GM12892 (cell line): ENCODE measurements around the gene RIC1.

Experiments used
- POLR2A ChIP-seq: IDR thresholded peaks from 2 replicates; pipeline ENCODE4 v1.6.1; 2011; ENCODE audit warnings: low read depth, low read length, control low read depth
- POLR2AphosphoS5 ChIP-seq: IDR thresholded peaks from 2 replicates; pipeline ENCODE4 v1.6.1; 2011; ENCODE audit warnings: low read depth, low read length, control low read depth
- TAF1 ChIP-seq: IDR thresholded peaks from 2 replicates; pipeline ENCODE4 v1.6.1; 2011; ENCODE audit warnings: low read depth, mild to moderate bottlenecking, control low read depth, low read length, borderline replicate concordance

DNA sequence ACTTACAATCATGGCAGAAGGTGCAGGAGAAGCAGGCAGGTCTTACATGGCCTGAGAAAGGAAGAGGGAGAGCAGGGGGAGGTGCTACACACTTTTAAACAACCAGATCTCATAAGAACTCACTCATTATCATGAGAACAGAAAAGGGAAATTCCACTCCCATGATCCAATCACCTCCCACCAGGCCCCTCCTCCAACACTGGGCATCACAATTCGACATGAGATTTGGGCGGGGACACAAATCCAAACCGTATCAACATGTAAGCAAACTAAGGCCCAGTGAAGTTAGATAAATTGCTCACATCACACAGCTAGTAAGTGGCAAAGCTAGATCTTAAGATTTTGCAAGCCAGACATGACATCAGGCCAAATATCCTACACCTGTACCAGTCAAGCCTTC, 48.3 kb upstream of the RIC1 start:
- TF ChIP-seq POLR2A (no peak), POLR2AphosphoS5 (no peak), TAF1 (no peak)
